Lung (tissue), 12 donors: Measurements from ENCODE around the gene TUBB4B. TPM values are rescaled to one million over a fixed set of nuclear protein-coding genes. Genes with fewer than 3 reads are reported as not detected.

Experiments used
- ATAC-seq: fragments of 200-7000 bp; cut with Tn5 transposase; one replicate; pipeline ENCODE4 v1.9.1; 2020; ENCODE audit warnings: moderate number of reproducible peaks; ENCODE audit not compliant: insufficient read depth, low FRiP score
- DNase-seq, 3 donors: peaks; one replicate each; pipeline ENCODE4 v3.0.0-alpha.2; 2013 to 2017
- H3K27ac ChIP-seq, 2 donors: one replicate each; pipeline ENCODE4 v1.5.1; 2013; ENCODE audit warnings: mild to moderate bottlenecking in 2 of 2, moderate library complexity in 2 of 2, control low read depth in 1 of 2, inconsistent platforms in 1 of 2, low read depth in 1 of 2, low read length in 1 of 2
- H3K27me3 ChIP-seq, 3 donors: one replicate each; pipeline ENCODE4 v1.5.1; 2013; ENCODE audit warnings: low read length in 2 of 3; ENCODE audit not compliant: control insufficient read depth in 3 of 3, insufficient read depth in 3 of 3
- H3K36me3 ChIP-seq, 4 donors: one replicate each; pipeline ENCODE4 v1.5.1; 2013; ENCODE audit warnings: low read length in 4 of 4, mild to moderate bottlenecking in 1 of 4, moderate library complexity in 1 of 4; ENCODE audit not compliant: control insufficient read depth in 4 of 4, insufficient read depth in 4 of 4
- H3K4me1 ChIP-seq, 5 donors: one replicate each; pipeline ENCODE4 v1.5.1; 2013; ENCODE audit warnings: low read length in 5 of 5, mild to moderate bottlenecking in 2 of 5, moderate library complexity in 1 of 5; ENCODE audit not compliant: control insufficient read depth in 5 of 5, insufficient read depth in 5 of 5
- H3K4me3 ChIP-seq: one replicate; pipeline ENCODE4 v1.5.1; 2013; ENCODE audit warnings: mild to moderate bottlenecking, control low read depth, moderate library complexity
- H3K9ac ChIP-seq, 2 donors: one replicate each; pipeline ENCODE4 v1.5.1; 2013; ENCODE audit warnings: low read length in 2 of 2, control low read depth in 1 of 2; ENCODE audit not compliant: insufficient read depth in 1 of 2
- H3K9me3 ChIP-seq, 4 donors: one replicate each; pipeline ENCODE4 v1.5.1; 2013; ENCODE audit warnings: low read length in 3 of 4, mild to moderate bottlenecking in 1 of 4, moderate library complexity in 1 of 4; ENCODE audit not compliant: control insufficient read depth in 4 of 4, insufficient read depth in 3 of 4
- CTCF ChIP-seq: IDR thresholded peaks from 2 replicates; pipeline ENCODE4 v1.5.1; 2012; ENCODE audit warnings: mild to moderate bottlenecking; ENCODE audit errors: control extremely low read depth, extremely low read depth
- WGBS, 2 donors: extraction: QIAGEN DNeasy Blood & Tissue Kit; methylation state at CpG; one replicate each; pipeline ENCODE4 v1.1.7; 2013; 5-methylcytosine and 5-hydroxymethylcytosine counted together
- polyA plus RNA-seq, 2 donors: library from polyadenylated mRNA; stranded (reverse); fragments of 200-250 nt; gene quantifications; one replicate each; pipeline ENCODE4 v1.2.1, GENCODE V29; 2013
- total RNA-seq, 2 donors: library from RNA; depleted of rRNA in 1 of 2; stranded (reverse); fragments of >200 nt in 1 of 2; gene quantifications; one replicate each; pipeline ENCODE4 v1.2.1, GENCODE V29; 2014 to 2021
- donor health status: control.
- donor health status: control.
- donor health status: Bipolar disorder and iron deficiency.
- donor health status: healthy.
- donor health status: DM: yes; HTN: yes; CAD: no.

The TUBB4B gene
- total and polyA plus RNA-seq, 4 donors = 163 to 505 (median 332) TPM

GRCh38 chr9:137232510-137232909 is 8.6 kb upstream of the TUBB4B start:
- 69 to 81% methylated on average over 22 to 24 of the region's 24 CpGs for WGBS, 2 donors
- ATAC-seq = no peak

DNA sequence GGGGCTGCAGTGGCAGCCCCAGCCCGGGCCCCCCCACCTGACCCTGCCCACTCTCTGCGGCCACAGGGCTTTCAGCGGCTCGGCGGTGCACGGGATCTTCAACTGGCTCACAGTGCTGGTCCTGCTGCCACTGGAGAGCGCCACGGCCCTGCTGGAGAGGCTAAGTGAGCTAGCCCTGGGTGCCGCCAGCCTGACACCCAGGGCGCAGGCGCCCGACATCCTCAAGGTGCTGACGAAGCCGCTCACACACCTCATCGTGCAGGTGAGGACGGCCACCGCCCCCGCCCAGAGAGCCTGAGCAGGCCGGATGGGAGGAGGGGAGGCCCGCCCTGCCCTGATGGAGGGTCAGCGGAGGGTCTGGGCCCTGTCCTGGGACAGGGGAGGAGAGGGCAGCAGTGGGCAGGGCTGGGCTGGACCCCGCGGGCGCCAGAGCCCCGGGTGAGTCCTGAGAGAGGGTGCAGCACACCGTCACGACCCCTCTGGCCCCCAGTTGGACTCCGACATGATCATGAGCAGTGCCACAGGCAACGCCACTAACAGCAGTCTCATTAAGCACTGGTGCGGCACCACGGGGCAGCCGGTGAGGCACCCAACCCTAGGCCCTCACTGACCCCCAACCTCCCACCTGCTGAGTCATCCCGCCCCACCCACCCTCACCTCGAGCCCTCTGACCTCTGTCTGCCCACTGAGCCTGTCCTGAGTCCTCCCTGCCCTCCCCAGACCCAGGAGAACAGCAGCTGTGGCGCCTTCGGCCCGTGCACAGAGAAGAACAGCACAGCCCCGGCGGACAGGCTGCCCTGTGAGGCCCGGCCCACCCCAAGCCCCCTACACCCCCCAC is 7.7 kb upstream of the TUBB4B start:
- H3K27ac ChIP-seq = no peak overlapping the region
- H3K36me3 ChIP-seq = no peaks in the 10 kb centered on the region
- 79 to 87% methylated on average over 35 to 40 of the region's 40 CpGs for WGBS, 2 donors
- no peak for TF ChIP-seq CTCF
- no peak overlapping the region for H3K4me3 ChIP-seq
- DNase-seq = no peak
- H3K9ac ChIP-seq = no peak overlapping the region
- peaks cover 0 to 2% (median 0%) of the 10 kb centered on the region in 4 donors for H3K9me3 ChIP-seq
- H3K4me1 ChIP-seq = peaks cover 0 to 14% (median 4%) of the 10 kb centered on the region in 5 donors
- peaks cover 0 to 6% (median 0%) of the 10 kb centered on the region in 3 donors for H3K27me3 ChIP-seq
- no peak for ATAC-seq

More at GRCh38 chr9:137232510-137232909, 8.6 kb upstream of the TUBB4B start:
- Histone ChIP-seq H3K9ac (no peak overlapping the region), H3K4me3 (no peak overlapping the region), H3K27me3 (peaks cover 0 to 6% (median 0%) of the 10 kb centered on the region in 3 donors), H3K27ac (no peak overlapping the region), H3K4me1 (peaks cover 0 to 14% (median 7%) of the 10 kb centered on the region in 5 donors), H3K9me3 (peaks cover 0 to 3% (median 0%) of the 10 kb centered on the region in 4 donors), H3K36me3 (no peaks in the 10 kb centered on the region)
- DNase-seq = no peak
- no peak for TF ChIP-seq CTCF

DNA sequence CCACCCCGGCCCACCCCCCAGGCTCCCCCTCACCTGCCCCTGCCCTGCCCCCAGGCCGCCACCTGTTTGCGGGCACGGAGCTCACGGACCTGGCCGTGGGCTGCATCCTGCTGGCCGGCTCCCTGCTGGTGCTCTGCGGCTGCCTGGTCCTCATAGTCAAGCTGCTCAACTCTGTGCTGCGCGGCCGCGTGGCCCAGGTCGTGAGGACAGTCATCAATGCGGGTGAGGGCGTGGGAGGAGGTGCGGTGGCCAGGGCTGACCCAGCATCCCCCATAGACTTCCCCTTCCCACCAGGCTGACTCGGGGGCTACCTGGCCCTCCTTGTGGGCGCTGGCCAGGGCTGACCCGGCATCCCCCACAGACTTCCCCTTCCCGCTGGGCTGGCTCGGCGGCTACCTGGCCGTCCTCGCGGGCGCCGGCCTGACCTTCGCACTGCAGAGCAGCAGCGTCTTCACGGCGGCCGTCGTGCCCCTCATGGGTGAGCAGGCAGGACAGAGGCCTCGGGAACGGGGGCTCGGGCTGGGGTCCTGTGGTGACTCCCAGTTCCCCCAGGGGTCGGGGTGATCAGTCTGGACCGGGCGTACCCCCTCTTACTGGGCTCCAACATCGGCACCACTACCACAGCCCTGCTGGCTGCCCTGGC is 6.9 kb upstream of the TUBB4B start:
- 63 to 72% methylated on average over 27 to 40 of the region's 40 CpGs for WGBS, 2 donors
- no peak for DNase-seq
- H3K27ac ChIP-seq = no peak overlapping the region
- H3K36me3 ChIP-seq = no peaks in the 10 kb centered on the region
- H3K27me3 ChIP-seq = peaks cover 0 to 6% (median 0%) of the 10 kb centered on the region in 3 donors
- TF ChIP-seq CTCF = no peak
- peaks cover 0 to 2% (median 0%) of the 10 kb centered on the region in 4 donors for H3K9me3 ChIP-seq
- no peak for ATAC-seq
- H3K4me1 ChIP-seq = peaks cover 0 to 14% (median 8%) of the 10 kb centered on the region in 5 donors
- H3K9ac ChIP-seq = no peak overlapping the region
- H3K4me3 ChIP-seq = no peak overlapping the region
